Endothelial cell of umbilical vein (primary cell): ENCODE data around the gene SEH1L. TPM values are rescaled to one million over a fixed set of nuclear protein-coding genes. Genes with fewer than 3 reads are reported as not detected.
"Not testable (repeated sequence)": the region's sequence is repeated elsewhere in the genome, so short reads cannot be mapped to it uniquely, and the experiment has no call there.

ENCODE experiments used
- BruUV-seq: library from RNA; stranded (reverse); fragments of 400-500 nt; replicated peaks from 2 replicates; lab custom pipeline; 2021; lab: Mats Ljungman, UMichigan
- CTCF ChIA-PET: fragments of 300-600, 350-600 bp; sonication (Branson Sonifier 250); formaldehyde crosslinking; loops from one replicate; lab custom pipeline; 2021; ENCODE audit warnings: antibody characterized with exemption, inconsistent platforms; lab: Charles Lee
- POLR2A ChIA-PET: fragments of 300-600, 350-600 bp; sonication (Branson Sonifier 250); formaldehyde crosslinking; loops from one replicate; lab custom pipeline; 2021; ENCODE audit warnings: antibody characterized with exemption, inconsistent platforms; lab: Charles Lee
- DNase-seq: peaks from one replicate; pipeline ENCODE4 v3.0.0-alpha.2; 2011; ENCODE audit warnings: low read depth, low spot score
- FAIRE-seq: peaks from 2 replicates; lab custom pipeline; 2011; peaks lifted over from hg19 to GRCh38; lab: Jason Lieb, UNC
- H2AFZ ChIP-seq: 2 replicates; pipeline ENCODE4 v1.6.0; 2012; ENCODE audit warnings: low read depth, low read length, control low read depth, inconsistent platforms
- H3K27ac ChIP-seq: 2 replicates; pipeline ENCODE4 v1.5.1; 2011; ENCODE audit warnings: low read depth, mild to moderate bottlenecking, control low read depth, low read length, moderate library complexity; ENCODE audit not compliant: insufficient read depth
- H3K27me3 ChIP-seq, 2 experiments: 2 replicates each; pipeline versions ENCODE4 v1.6.0 to v1.6.1; 2011; ENCODE audit warnings: low read length in 2 of 2, mixed read lengths in 1 of 2; ENCODE audit not compliant: control insufficient read depth in 2 of 2, insufficient read depth in 2 of 2
- H3K36me3 ChIP-seq, 2 experiments: 2 replicates in 1 of 2; 3 replicates in 1 of 2; pipeline ENCODE4 v1.5.1; 2011; ENCODE audit warnings: low read length in 2 of 2, mild to moderate bottlenecking in 1 of 2, moderate library complexity in 1 of 2; ENCODE audit not compliant: control insufficient read depth in 2 of 2, insufficient read depth in 2 of 2; ENCODE audit errors: extremely low read depth in 1 of 2
- H3K4me1 ChIP-seq: 3 replicates; pipeline ENCODE4 v1.5.1; 2011; ENCODE audit warnings: mild to moderate bottlenecking, low read length; ENCODE audit not compliant: control insufficient read depth, insufficient read depth; ENCODE audit errors: extremely low read depth
- H3K4me2 ChIP-seq: 2 replicates; pipeline ENCODE4 v1.6.1; 2011; ENCODE audit warnings: low read length, control low read depth, mixed read lengths; ENCODE audit not compliant: insufficient read depth
- H3K4me3 ChIP-seq, 3 experiments: fragments of 200-600 bp in 1 of 3; sonication (generic), shearing (Covaris generic) in 1 of 3; replicated peaks in 1 of 3; 2 replicates each; pipeline ENCODE4 v1.5.1; 2011 to 2016; ENCODE audit warnings: control low read depth in 3 of 3, low read length in 3 of 3, mild to moderate bottlenecking in 2 of 3, inconsistent platforms in 1 of 3, low read depth in 1 of 3, moderate library complexity in 1 of 3; ENCODE audit not compliant: insufficient read depth in 1 of 3
- H3K79me2 ChIP-seq: 2 replicates; pipeline ENCODE4 v1.6.0; 2012; ENCODE audit warnings: low read length, inconsistent platforms; ENCODE audit not compliant: control insufficient read depth, insufficient read depth
- H3K9ac ChIP-seq: replicated peaks from 2 replicates; pipeline ENCODE3; 2011; ENCODE audit warnings: low read length, control low read depth; ENCODE audit not compliant: insufficient read depth; ENCODE audit errors: extremely low read depth
- H3K9me1 ChIP-seq: replicated peaks from 3 replicates; pipeline ENCODE4 v1.6.0; 2011; ENCODE audit warnings: mild to moderate bottlenecking, low read length; ENCODE audit not compliant: control insufficient read depth, insufficient read depth; ENCODE audit errors: extremely low read depth
- H3K9me3 ChIP-seq: replicated peaks from 2 replicates; pipeline ENCODE4 v1.5.1; 2012; ENCODE audit warnings: low read length, inconsistent platforms; ENCODE audit not compliant: control insufficient read depth, insufficient read depth
- H4K20me1 ChIP-seq: replicated peaks from 2 replicates; pipeline ENCODE3; 2011; ENCODE audit warnings: mild to moderate bottlenecking, low read length; ENCODE audit not compliant: control insufficient read depth, insufficient read depth; ENCODE audit errors: extremely low read depth
- EZH2 ChIP-seq: IDR thresholded peaks from 2 replicates; pipeline ENCODE4 v1.6.1; 2012; ENCODE audit warnings: borderline replicate concordance, low read depth, mild to moderate bottlenecking, moderate library complexity, low read length, inconsistent platforms; ENCODE audit not compliant: severe bottlenecking
- FOS ChIP-seq: IDR thresholded peaks from 2 replicates; pipeline ENCODE4 v1.6.1; 2011; ENCODE audit warnings: mild to moderate bottlenecking, low read length, moderate library complexity, borderline replicate concordance; ENCODE audit not compliant: insufficient read depth
- GATA2 ChIP-seq: IDR thresholded peaks from 2 replicates; pipeline ENCODE4 v1.7.0; 2011; ENCODE audit warnings: low read depth, mild to moderate bottlenecking, moderate library complexity, mixed read lengths, low read length; ENCODE audit not compliant: insufficient read length, insufficient read depth
- JUN ChIP-seq: IDR thresholded peaks from 2 replicates; pipeline ENCODE4 v1.6.1; 2011; ENCODE audit warnings: borderline replicate concordance, low read depth; ENCODE audit not compliant: insufficient read length, insufficient read depth
- MYC ChIP-seq: IDR thresholded peaks from one replicate; pipeline ENCODE4 v1.6.1; 2011; ENCODE audit warnings: mild to moderate bottlenecking, low read depth, low read length
- POLR2A ChIP-seq: IDR thresholded peaks from 2 replicates; pipeline ENCODE4 v1.6.1; 2012; ENCODE audit warnings: low read depth, mild to moderate bottlenecking, control low read depth, low read length
- POLR2AphosphoS5 ChIP-seq: IDR thresholded peaks from 2 replicates; pipeline ENCODE4 v1.6.1; 2012; ENCODE audit warnings: low read depth, mild to moderate bottlenecking, control low read depth, low read length, moderate library complexity; ENCODE audit not compliant: insufficient read depth
- dilution Hi-C: fragments of 300-500 bp; cut with MboI; formaldehyde crosslinking; loops from one replicate; pipeline ENCODE4 v1.15.0; 2019; ENCODE audit warnings: low sequenced_read_pairs; ENCODE audit not compliant: extremely low pct_ligation_motif_present
- intact Hi-C: fragments of 100-400 bp; cut with micrococcal nuclease; formaldehyde crosslinking; loops from one replicate; pipeline ENCODE4 v1.10.0; 2022
- polyA plus RNA-seq, 4 experiments: library from polyadenylated mRNA; depleted of rRNA in 3 of 4; stranded (reverse) in 3 of 4; unstranded in 1 of 4; fragments of >200 nt; gene quantifications; 2 replicates each; pipeline versions ENCODE4 v1.2.1 to v1.2.3, GENCODE V29; 2011 to 2012; ENCODE audit warnings: missing spikeins in 1 of 4
- total RNA-seq: library from RNA; stranded (reverse); gene quantifications from 2 replicates; pipeline ENCODE4 v1.2.3, GENCODE V29; 2021
- TF ChIP-seq, protein P1 (sequence below): IDR thresholded peaks from 2 replicates; pipeline ENCODE4 v1.6.1; 2011; ENCODE audit not compliant: insufficient read depth, insufficient read length
- TF ChIP-seq, protein P2 (sequence below), 2 donors: IDR thresholded peaks; 1 replicate in 1 of 2; 2 replicates in 1 of 2; pipeline ENCODE4 v1.5.1; 2011; ENCODE audit warnings: low read length in 2 of 2, mild to moderate bottlenecking in 2 of 2, moderate library complexity in 2 of 2, control low read depth in 1 of 2, inconsistent platforms in 1 of 2, low read depth in 1 of 2; ENCODE audit not compliant: insufficient read depth in 1 of 2; ENCODE audit errors: extremely low read depth in 1 of 2

SEH1L gene
- total and polyA plus RNA-seq, 2 donors (not counting 3 experiments of a cell fraction or from before 2014, with no cell fraction given): 19.8 to 42.8 TPM

DNA sequence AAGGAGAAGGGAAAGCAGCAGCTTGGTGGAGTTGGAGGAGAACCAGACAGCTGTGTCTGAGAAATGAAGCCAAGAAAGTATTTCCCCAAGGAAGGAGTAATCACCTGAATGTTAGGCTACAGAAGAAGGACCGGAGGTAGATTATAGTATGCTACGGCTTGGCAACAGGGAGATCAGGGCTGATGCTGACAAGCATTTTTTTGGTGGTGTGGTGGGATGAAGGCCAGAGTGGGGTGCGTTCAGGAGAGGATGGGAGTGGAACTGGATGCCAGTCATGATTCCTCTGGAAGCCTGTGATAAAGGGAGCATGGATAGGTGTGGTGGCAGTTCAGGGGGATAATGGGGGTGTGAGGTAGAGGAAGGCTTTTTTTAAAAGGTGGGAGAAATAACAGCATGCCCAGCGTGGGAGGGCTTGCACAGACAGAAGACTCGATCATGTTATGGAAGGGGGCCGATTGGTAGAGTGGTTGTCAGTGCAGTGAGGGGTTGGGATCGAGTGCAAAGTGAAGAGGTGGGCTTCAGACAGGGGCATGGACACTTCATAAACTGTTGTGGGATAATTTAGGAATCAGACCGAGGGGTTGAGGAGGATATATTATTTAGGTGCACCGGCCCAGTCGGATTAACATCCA, 49.0 kb downstream of the SEH1L start:
- Histone ChIP-seq H3K4me2 (no peak overlapping the region), H3K36me3 (peaks cover 0 to 2% of the 10 kb centered on the region in 2 experiments), H3K4me1 (peaks cover 13% of the 10 kb centered on the region), H3K9me3 (no peaks in the 10 kb centered on the region), H2AFZ (no peak overlapping the region), H3K9ac (no peak overlapping the region), H3K9me1 (no peaks in the 10 kb centered on the region), H3K79me2 (peaks cover 83% of the 10 kb centered on the region), H4K20me1 (no peaks in the 10 kb centered on the region), H3K27ac (no peak overlapping the region), H3K27me3 (no peaks in the 10 kb centered on the region), H3K4me3 (no peak overlapping the region)
- TF ChIP-seq POLR2AphosphoS5 (no peak), EZH2 (no peak), POLR2A (no peak), MYC (no peak), JUN (no peak), FOS (no peak), GATA2 (no peak)
- TF ChIP-seq, protein P1, sequence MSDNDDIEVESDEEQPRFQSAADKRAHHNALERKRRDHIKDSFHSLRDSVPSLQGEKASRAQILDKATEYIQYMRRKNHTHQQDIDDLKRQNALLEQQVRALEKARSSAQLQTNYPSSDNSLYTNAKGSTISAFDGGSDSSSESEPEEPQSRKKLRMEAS: no peak
- TF ChIP-seq, protein P2, sequence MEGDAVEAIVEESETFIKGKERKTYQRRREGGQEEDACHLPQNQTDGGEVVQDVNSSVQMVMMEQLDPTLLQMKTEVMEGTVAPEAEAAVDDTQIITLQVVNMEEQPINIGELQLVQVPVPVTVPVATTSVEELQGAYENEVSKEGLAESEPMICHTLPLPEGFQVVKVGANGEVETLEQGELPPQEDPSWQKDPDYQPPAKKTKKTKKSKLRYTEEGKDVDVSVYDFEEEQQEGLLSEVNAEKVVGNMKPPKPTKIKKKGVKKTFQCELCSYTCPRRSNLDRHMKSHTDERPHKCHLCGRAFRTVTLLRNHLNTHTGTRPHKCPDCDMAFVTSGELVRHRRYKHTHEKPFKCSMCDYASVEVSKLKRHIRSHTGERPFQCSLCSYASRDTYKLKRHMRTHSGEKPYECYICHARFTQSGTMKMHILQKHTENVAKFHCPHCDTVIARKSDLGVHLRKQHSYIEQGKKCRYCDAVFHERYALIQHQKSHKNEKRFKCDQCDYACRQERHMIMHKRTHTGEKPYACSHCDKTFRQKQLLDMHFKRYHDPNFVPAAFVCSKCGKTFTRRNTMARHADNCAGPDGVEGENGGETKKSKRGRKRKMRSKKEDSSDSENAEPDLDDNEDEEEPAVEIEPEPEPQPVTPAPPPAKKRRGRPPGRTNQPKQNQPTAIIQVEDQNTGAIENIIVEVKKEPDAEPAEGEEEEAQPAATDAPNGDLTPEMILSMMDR (IDR thresholded peaks at IDR 0.05; ENCODE audit: extremely low read depth in 1 of 2, insufficient read depth in 1 of 2, low read depth in 1 of 2, low read length in 2 of 2): no peak
- no TSS peak for BruUV-seq
- dilution Hi-C loops: no loop called here
- ChIA-PET POLR2A (no interaction called here), CTCF (no interaction called here)
- DNase-seq (no peak), FAIRE-seq (no peak)
- intact Hi-C loops: no loop called here

DNA sequence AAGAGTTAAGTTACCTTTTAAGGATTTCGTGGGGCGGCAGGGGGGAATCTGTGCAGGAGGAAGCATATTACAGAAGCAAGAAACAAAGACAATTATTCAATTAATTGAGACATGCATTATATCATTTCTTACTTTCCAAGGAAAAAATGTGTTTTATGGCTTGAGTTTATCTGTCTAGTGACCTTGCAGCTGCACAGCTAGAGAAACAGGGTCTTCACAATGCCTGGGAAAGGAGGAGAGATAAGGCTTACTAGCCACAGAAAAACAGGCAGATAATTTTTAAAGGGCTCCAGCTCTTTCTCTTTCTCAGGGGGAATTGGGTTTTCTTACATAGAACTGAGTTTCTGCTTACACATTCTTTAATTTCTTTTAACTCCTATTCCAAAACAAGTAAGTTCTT, 49.5 kb downstream of the SEH1L start:
- H3K27me3 ChIP-seq, dilution Hi-C loops, intact Hi-C loops, H3K9ac ChIP-seq, H3K36me3 ChIP-seq, H3K4me2 ChIP-seq, BruUV-seq, H3K4me1 ChIP-seq, H3K9me1 ChIP-seq, FAIRE-seq, H4K20me1 ChIP-seq, POLR2A ChIA-PET, H3K27ac ChIP-seq, H3K4me3 ChIP-seq, H2AFZ ChIP-seq, H3K9me3 ChIP-seq: not testable (repeated sequence)
- CTCF ChIA-PET: interaction anchor here (1.2 to 3.7 kb wide), 2 partner anchors 10 to 162 kb away, joined by 3 to 16 read pairs; no protein-coding TSS in a partner anchor
- peaks cover 78% of the 10 kb centered on the region for H3K79me2 ChIP-seq
- peak; percentile 5 for DNase-seq
